ENCODE results near the gene ARHGAP26. TPM values are rescaled to one million over a fixed set of nuclear protein-coding genes. Genes with fewer than 3 reads are reported as not detected.

Gene ARHGAP26
- total and polyA plus RNA-seq, 2 experiments from 2014 or later, result 9.5 to 16.8 TPM

DNA sequence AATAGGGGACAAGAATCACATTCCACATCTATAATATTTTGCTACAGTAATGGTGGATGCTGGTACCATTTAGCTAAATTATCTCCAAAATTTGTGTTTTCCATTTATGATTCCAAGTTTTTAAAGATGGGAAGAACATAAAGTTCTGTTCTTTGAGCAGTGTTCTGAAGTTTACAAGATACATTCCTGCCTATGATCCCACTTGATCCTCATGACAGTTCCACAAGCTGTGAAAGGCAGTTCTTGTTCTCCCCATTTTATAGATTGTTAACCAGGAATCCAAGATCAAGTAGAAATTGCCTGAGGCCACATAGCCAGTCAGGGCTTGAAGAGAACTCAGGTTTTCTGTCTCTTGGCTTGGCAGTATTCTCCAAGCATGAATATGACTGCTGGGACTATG, 376.0 kb downstream of the ARHGAP26 start (continued):
- TF ChIP-seq, protein P1, sequence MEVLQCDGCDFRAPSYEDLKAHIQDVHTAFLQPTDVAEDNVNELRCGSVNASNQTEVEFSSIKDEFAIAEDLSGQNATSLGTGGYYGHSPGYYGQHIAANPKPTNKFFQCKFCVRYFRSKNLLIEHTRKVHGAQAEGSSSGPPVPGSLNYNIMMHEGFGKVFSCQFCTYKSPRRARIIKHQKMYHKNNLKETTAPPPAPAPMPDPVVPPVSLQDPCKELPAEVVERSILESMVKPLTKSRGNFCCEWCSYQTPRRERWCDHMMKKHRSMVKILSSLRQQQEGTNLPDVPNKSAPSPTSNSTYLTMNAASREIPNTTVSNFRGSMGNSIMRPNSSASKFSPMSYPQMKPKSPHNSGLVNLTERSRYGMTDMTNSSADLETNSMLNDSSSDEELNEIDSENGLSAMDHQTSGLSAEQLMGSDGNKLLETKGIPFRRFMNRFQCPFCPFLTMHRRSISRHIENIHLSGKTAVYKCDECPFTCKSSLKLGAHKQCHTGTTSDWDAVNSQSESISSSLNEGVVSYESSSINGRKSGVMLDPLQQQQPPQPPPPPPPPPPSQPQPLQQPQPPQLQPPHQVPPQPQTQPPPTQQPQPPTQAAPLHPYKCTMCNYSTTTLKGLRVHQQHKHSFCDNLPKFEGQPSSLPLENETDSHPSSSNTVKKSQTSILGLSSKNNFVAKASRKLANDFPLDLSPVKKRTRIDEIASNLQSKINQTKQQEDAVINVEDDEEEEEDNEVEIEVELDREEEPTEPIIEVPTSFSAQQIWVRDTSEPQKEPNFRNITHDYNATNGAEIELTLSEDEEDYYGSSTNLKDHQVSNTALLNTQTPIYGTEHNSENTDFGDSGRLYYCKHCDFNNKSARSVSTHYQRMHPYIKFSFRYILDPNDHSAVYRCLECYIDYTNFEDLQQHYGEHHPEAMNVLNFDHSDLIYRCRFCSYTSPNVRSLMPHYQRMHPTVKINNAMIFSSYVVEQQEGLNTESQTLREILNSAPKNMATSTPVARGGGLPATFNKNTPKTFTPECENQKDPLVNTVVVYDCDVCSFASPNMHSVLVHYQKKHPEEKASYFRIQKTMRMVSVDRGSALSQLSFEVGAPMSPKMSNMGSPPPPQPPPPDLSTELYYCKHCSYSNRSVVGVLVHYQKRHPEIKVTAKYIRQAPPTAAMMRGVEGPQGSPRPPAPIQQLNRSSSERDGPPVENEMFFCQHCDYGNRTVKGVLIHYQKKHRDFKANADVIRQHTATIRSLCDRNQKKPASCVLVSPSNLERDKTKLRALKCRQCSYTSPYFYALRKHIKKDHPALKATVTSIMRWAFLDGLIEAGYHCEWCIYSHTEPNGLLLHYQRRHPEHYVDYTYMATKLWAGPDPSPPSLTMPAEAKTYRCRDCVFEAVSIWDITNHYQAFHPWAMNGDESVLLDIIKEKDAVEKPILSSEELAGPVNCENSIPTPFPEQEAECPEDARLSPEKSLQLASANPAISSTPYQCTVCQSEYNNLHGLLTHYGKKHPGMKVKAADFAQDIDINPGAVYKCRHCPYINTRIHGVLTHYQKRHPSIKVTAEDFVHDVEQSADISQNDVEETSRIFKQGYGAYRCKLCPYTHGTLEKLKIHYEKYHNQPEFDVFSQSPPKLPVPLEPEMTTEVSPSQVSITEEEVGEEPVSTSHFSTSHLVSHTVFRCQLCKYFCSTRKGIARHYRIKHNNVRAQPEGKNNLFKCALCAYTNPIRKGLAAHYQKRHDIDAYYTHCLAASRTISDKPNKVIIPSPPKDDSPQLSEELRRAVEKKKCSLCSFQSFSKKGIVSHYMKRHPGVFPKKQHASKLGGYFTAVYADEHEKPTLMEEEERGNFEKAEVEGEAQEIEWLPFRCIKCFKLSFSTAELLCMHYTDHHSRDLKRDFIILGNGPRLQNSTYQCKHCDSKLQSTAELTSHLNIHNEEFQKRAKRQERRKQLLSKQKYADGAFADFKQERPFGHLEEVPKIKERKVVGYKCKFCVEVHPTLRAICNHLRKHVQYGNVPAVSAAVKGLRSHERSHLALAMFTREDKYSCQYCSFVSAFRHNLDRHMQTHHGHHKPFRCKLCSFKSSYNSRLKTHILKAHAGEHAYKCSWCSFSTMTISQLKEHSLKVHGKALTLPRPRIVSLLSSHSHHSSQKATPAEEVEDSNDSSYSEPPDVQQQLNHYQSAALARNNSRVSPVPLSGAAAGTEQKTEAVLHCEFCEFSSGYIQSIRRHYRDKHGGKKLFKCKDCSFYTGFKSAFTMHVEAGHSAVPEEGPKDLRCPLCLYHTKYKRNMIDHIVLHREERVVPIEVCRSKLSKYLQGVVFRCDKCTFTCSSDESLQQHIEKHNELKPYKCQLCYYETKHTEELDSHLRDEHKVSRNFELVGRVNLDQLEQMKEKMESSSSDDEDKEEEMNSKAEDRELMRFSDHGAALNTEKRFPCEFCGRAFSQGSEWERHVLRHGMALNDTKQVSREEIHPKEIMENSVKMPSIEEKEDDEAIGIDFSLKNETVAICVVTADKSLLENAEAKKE (CRISPR knock-in tag; IDR thresholded peaks at IDR 0.05), result no peak
- TF ChIP-seq POLR2AphosphoS5 (IDR thresholded peaks at IDR 0.05; ENCODE audit: low read depth) (no peak), EZH2phosphoT487 (IDR thresholded peaks at IDR 0.05; ENCODE audit: unreplicated experiment) (no peak), CREB1 (CRISPR knock-in tag; IDR thresholded peaks at IDR 0.05; ENCODE audit: low read depth) (no peak), ZNF331 (CRISPR knock-in tag; IDR thresholded peaks at IDR 0.05; ENCODE audit: low read depth) (no peak), EZH2 (IDR thresholded peaks at IDR 0.05; ENCODE audit: low read depth, unreplicated experiment) (no peak), NANOG (IDR thresholded peaks at IDR 0.05; ENCODE audit: borderline replicate concordance) (no peak)
- TF ChIP-seq, protein P2, sequence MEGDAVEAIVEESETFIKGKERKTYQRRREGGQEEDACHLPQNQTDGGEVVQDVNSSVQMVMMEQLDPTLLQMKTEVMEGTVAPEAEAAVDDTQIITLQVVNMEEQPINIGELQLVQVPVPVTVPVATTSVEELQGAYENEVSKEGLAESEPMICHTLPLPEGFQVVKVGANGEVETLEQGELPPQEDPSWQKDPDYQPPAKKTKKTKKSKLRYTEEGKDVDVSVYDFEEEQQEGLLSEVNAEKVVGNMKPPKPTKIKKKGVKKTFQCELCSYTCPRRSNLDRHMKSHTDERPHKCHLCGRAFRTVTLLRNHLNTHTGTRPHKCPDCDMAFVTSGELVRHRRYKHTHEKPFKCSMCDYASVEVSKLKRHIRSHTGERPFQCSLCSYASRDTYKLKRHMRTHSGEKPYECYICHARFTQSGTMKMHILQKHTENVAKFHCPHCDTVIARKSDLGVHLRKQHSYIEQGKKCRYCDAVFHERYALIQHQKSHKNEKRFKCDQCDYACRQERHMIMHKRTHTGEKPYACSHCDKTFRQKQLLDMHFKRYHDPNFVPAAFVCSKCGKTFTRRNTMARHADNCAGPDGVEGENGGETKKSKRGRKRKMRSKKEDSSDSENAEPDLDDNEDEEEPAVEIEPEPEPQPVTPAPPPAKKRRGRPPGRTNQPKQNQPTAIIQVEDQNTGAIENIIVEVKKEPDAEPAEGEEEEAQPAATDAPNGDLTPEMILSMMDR (conservative IDR thresholded peaks at IDR 0.05; ENCODE audit: low read depth in 2 of 2), result no peak
- TF ChIP-seq, protein P3, sequence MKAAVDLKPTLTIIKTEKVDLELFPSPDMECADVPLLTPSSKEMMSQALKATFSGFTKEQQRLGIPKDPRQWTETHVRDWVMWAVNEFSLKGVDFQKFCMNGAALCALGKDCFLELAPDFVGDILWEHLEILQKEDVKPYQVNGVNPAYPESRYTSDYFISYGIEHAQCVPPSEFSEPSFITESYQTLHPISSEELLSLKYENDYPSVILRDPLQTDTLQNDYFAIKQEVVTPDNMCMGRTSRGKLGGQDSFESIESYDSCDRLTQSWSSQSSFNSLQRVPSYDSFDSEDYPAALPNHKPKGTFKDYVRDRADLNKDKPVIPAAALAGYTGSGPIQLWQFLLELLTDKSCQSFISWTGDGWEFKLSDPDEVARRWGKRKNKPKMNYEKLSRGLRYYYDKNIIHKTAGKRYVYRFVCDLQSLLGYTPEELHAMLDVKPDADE (IDR thresholded peaks at IDR 0.05), result no peak

All from GM23338 (cell line).